Measurements from ENCODE around the gene ARID5A.

GRCh38 chr2:96530144-96530430, 6.5 kb upstream of the ARID5A start:
- no peak for TF ChIP-seq SMAD3 (CRISPR knock-in tag; IDR thresholded peaks at IDR 0.05; ENCODE audit: borderline replicate concordance)
- TF ChIP-seq ZNF219 (CRISPR knock-in tag; IDR thresholded peaks at IDR 0.05; ENCODE audit: borderline replicate concordance): no peak
- TF ChIP-seq IRF2 (CRISPR knock-in tag; IDR thresholded peaks at IDR 0.05; ENCODE audit: borderline replicate concordance, low read depth): no peak
- TF ChIP-seq AR (CRISPR knock-in tag; IDR thresholded peaks at IDR 0.05): no peak
- TF ChIP-seq, protein P1, sequence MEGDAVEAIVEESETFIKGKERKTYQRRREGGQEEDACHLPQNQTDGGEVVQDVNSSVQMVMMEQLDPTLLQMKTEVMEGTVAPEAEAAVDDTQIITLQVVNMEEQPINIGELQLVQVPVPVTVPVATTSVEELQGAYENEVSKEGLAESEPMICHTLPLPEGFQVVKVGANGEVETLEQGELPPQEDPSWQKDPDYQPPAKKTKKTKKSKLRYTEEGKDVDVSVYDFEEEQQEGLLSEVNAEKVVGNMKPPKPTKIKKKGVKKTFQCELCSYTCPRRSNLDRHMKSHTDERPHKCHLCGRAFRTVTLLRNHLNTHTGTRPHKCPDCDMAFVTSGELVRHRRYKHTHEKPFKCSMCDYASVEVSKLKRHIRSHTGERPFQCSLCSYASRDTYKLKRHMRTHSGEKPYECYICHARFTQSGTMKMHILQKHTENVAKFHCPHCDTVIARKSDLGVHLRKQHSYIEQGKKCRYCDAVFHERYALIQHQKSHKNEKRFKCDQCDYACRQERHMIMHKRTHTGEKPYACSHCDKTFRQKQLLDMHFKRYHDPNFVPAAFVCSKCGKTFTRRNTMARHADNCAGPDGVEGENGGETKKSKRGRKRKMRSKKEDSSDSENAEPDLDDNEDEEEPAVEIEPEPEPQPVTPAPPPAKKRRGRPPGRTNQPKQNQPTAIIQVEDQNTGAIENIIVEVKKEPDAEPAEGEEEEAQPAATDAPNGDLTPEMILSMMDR (IDR thresholded peaks at IDR 0.05): no peak
- TF ChIP-seq ZNF232 (CRISPR knock-in tag; IDR thresholded peaks at IDR 0.05): no peak
- TF ChIP-seq CREB1 (CRISPR knock-in tag; IDR thresholded peaks at IDR 0.05): no peak
- TF ChIP-seq, protein P2, sequence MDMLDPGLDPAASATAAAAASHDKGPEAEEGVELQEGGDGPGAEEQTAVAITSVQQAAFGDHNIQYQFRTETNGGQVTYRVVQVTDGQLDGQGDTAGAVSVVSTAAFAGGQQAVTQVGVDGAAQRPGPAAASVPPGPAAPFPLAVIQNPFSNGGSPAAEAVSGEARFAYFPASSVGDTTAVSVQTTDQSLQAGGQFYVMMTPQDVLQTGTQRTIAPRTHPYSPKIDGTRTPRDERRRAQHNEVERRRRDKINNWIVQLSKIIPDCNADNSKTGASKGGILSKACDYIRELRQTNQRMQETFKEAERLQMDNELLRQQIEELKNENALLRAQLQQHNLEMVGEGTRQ (CRISPR knock-in tag; IDR thresholded peaks at IDR 0.05): no peak
- TF ChIP-seq, protein P3, sequence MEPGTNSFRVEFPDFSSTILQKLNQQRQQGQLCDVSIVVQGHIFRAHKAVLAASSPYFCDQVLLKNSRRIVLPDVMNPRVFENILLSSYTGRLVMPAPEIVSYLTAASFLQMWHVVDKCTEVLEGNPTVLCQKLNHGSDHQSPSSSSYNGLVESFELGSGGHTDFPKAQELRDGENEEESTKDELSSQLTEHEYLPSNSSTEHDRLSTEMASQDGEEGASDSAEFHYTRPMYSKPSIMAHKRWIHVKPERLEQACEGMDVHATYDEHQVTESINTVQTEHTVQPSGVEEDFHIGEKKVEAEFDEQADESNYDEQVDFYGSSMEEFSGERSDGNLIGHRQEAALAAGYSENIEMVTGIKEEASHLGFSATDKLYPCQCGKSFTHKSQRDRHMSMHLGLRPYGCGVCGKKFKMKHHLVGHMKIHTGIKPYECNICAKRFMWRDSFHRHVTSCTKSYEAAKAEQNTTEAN (CRISPR knock-in tag; IDR thresholded peaks at IDR 0.05): no peak
- TF ChIP-seq, protein P4, sequence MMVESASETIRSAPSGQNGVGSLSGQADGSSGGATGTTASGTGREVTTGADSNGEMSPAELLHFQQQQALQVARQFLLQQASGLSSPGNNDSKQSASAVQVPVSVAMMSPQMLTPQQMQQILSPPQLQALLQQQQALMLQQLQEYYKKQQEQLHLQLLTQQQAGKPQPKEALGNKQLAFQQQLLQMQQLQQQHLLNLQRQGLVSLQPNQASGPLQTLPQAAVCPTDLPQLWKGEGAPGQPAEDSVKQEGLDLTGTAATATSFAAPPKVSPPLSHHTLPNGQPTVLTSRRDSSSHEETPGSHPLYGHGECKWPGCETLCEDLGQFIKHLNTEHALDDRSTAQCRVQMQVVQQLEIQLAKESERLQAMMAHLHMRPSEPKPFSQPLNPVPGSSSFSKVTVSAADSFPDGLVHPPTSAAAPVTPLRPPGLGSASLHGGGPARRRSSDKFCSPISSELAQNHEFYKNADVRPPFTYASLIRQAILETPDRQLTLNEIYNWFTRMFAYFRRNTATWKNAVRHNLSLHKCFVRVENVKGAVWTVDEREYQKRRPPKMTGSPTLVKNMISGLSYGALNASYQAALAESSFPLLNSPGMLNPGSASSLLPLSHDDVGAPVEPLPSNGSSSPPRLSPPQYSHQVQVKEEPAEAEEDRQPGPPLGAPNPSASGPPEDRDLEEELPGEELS (CRISPR knock-in tag; IDR thresholded peaks at IDR 0.05): no peak
- no peak for TF ChIP-seq E2F5 (CRISPR knock-in tag; IDR thresholded peaks at IDR 0.05)
- no peak for TF ChIP-seq ZSCAN18 (CRISPR knock-in tag; IDR thresholded peaks at IDR 0.05)
- TF ChIP-seq CREM (CRISPR knock-in tag; IDR thresholded peaks at IDR 0.05): no peak
